ENCODE data around the gene GNA12.

The GNA12 gene

GRCh38 chr7:2873686-2874551 lies 29.8 kb upstream of the GNA12 start:
- no peak for TF ChIP-seq CTCF (IDR thresholded peaks at IDR 0.05; ENCODE audit: low read depth, low read length)
- no peak overlapping the region for H3K4me3 ChIP-seq (ENCODE audit: low read depth, low read length)

GRCh38 chr7:2873146-2873545 lies 29.0 kb upstream of the GNA12 start:
- no peak overlapping the region for H3K4me3 ChIP-seq (ENCODE audit: low read depth, low read length)
- TF ChIP-seq CTCF (IDR thresholded peaks at IDR 0.05; ENCODE audit: low read depth, low read length), result no peak

- TF ChIP-seq CTCF (IDR thresholded peaks at IDR 0.05; ENCODE audit: low read depth, low read length), result no peak
These were observed 28.3 kb upstream of the GNA12 start for GRCh38 chr7:2872296-2872874.

GRCh38 chr7:2870471-2870931 lies 26.4 kb upstream of the GNA12 start:
- H3K4me3 ChIP-seq (ENCODE audit: low read depth, low read length), result no peak overlapping the region
- no peak for TF ChIP-seq CTCF (IDR thresholded peaks at IDR 0.05; ENCODE audit: low read depth, low read length)

More at GRCh38 chr7:2872296-2872874, 28.3 kb upstream of the GNA12 start:
- no peak overlapping the region for H3K4me3 ChIP-seq (ENCODE audit: low read depth, low read length)

GRCh38 chr7:2869981-2870380 lies 25.9 kb upstream of the GNA12 start:
- TF ChIP-seq CTCF (IDR thresholded peaks at IDR 0.05; ENCODE audit: low read depth, low read length), result no peak
- H3K4me3 ChIP-seq (ENCODE audit: low read depth, low read length), result no peak overlapping the region

- TF ChIP-seq CTCF (IDR thresholded peaks at IDR 0.05; ENCODE audit: low read depth, low read length), result no peak
- no peak overlapping the region for H3K4me3 ChIP-seq (ENCODE audit: low read depth, low read length)
These were observed 22.5 kb upstream of the GNA12 start for GRCh38 chr7:2866601-2867000.
